ENCODE data around the gene ESPN.

Gene ESPN

GRCh38 chr1:6465461-6466005 lies 41.0 kb downstream of the ESPN start:
- DNase-seq (ENCODE audit: low read depth), result peak; percentile 23

- DNase-seq (ENCODE audit: low read depth), result no peak
These were observed 41.4 kb downstream of the ESPN start, which contains the start of gene TNFRSF25 for GRCh38 chr1:6466023-6466422. TSS of gene TNFRSF25 (minus strand) at chr1:6466173. CDS start at chr1:6466107, 66 bp downstream.

- no peak for DNase-seq (ENCODE audit: low read depth)
These were observed 42.2 kb downstream of the ESPN start for GRCh38 chr1:6466751-6467150.

- no peak for DNase-seq (ENCODE audit: low read depth)
These were observed 42.6 kb downstream of the ESPN start for GRCh38 chr1:6467224-6467623.

- DNase-seq (ENCODE audit: low read depth), result no peak
These were observed 43.4 kb downstream of the ESPN start for GRCh38 chr1:6467744-6468688.

- DNase-seq (ENCODE audit: low read depth), result no peak
These were observed 44.3 kb downstream of the ESPN start for GRCh38 chr1:6468729-6469461.

- no peak for DNase-seq (ENCODE audit: low read depth)
These were observed 45.8 kb downstream of the ESPN start for GRCh38 chr1:6470132-6471085.

GRCh38 chr1:6471086-6471969 lies 46.8 kb downstream of the ESPN start:
- DNase-seq (ENCODE audit: low read depth), result no peak

GRCh38 chr1:6471970-6472368 lies 47.4 kb downstream of the ESPN start:
- no peak for DNase-seq (ENCODE audit: low read depth)

- DNase-seq (ENCODE audit: low read depth), result no peak
These were observed 47.8 kb downstream of the ESPN start for GRCh38 chr1:6472391-6472790.

- no peak for DNase-seq (ENCODE audit: low read depth)
These were observed 48.6 kb downstream of the ESPN start for GRCh38 chr1:6473156-6473555.

GRCh38 chr1:6473974-6474814 lies 49.6 kb downstream of the ESPN start:
- no peak for DNase-seq (ENCODE audit: low read depth)

- DNase-seq (ENCODE audit: low read depth), result no peak
These were observed 50.3 kb downstream of the ESPN start for GRCh38 chr1:6474815-6475282.

- DNase-seq (ENCODE audit: low read depth), result peak; percentile 74
These were observed 51.0 kb downstream of the ESPN start for GRCh38 chr1:6475381-6476133.

- DNase-seq (ENCODE audit: low read depth), result no peak
These were observed 51.9 kb downstream of the ESPN start for GRCh38 chr1:6476483-6476882.

GRCh38 chr1:6477039-6477820 lies 52.7 kb downstream of the ESPN start:
- no peak for DNase-seq (ENCODE audit: low read depth)

- no peak for DNase-seq (ENCODE audit: low read depth)
These were observed 57.2 kb downstream of the ESPN start for GRCh38 chr1:6481820-6482219.
